CD14-positive monocyte (primary cell): ENCODE data around the gene TRIM27. TPM values are rescaled to one million over a fixed set of nuclear protein-coding genes. Genes with fewer than 3 reads are reported as not detected.
A peak's percentile ranks its signal among the peaks of the same experiment; 100 is the strongest.
"Not testable (repeated sequence)": the region's sequence is repeated elsewhere in the genome, so short reads cannot be mapped to it uniquely, and the experiment has no call there.

Source experiments
- DNase-seq, 3 donors: peaks; one replicate each; pipeline ENCODE4 v3.0.0-alpha.2; 2011 to 2022
- H2AFZ ChIP-seq: 2 replicates; pipeline ENCODE4 v1.6.0; 2012; ENCODE audit warnings: mild to moderate bottlenecking, low read depth, low read length, inconsistent platforms; ENCODE audit not compliant: insufficient read depth, poor library complexity, severe bottlenecking
- H3K27ac ChIP-seq, 2 donors: 1 replicate in 1 of 2; 2 replicates in 1 of 2; pipeline ENCODE4 v1.5.1; 2012 to 2013; ENCODE audit warnings: low read length in 2 of 2, control low read depth in 1 of 2, inconsistent platforms in 1 of 2, low read depth in 1 of 2, mild to moderate bottlenecking in 1 of 2
- H3K27me3 ChIP-seq, 2 donors: one replicate each; pipeline versions ENCODE4 v1.6.0 to v1.6.1; 2011 to 2013; ENCODE audit warnings: low read length in 2 of 2; ENCODE audit not compliant: control insufficient read depth in 2 of 2, insufficient read depth in 2 of 2
- H3K36me3 ChIP-seq, 2 donors: replicated peaks in 1 of 2; 1 replicate in 1 of 2; 2 replicates in 1 of 2; pipeline versions ENCODE4 v1.5.1 to v1.6.1; 2012 to 2013; ENCODE audit warnings: low read length in 2 of 2, control low read depth in 1 of 2, inconsistent platforms in 1 of 2, mild to moderate bottlenecking in 1 of 2; ENCODE audit not compliant: insufficient read depth in 2 of 2, control insufficient read depth in 1 of 2
- H3K4me1 ChIP-seq, 2 donors: 1 replicate in 1 of 2; 2 replicates in 1 of 2; pipeline versions ENCODE4 v1.5.1 to v1.6.1; 2012 to 2013; ENCODE audit warnings: low read length in 2 of 2, control low read depth in 1 of 2, inconsistent platforms in 1 of 2, mild to moderate bottlenecking in 1 of 2, moderate library complexity in 1 of 2; ENCODE audit not compliant: insufficient read depth in 2 of 2, control insufficient read depth in 1 of 2
- H3K4me2 ChIP-seq: replicated peaks from 2 replicates; pipeline ENCODE3; 2012; ENCODE audit warnings: low read length, moderate library complexity, mild to moderate bottlenecking; ENCODE audit not compliant: poor library complexity, severe bottlenecking; ENCODE audit errors: extremely low read depth
- H3K4me3 ChIP-seq, 3 experiments: fragments of 200-600 bp in 1 of 3; sonication (generic) in 1 of 3; replicated peaks in 1 of 3; 1 replicate in 2 of 3; 2 replicates in 1 of 3; pipeline ENCODE4 v1.5.1; 2011 to 2013; ENCODE audit warnings: low read length in 3 of 3, mild to moderate bottlenecking in 3 of 3, control low read depth in 2 of 3, low read depth in 2 of 3, inconsistent platforms in 1 of 3, moderate library complexity in 1 of 3
- H3K79me2 ChIP-seq: 2 replicates; pipeline ENCODE4 v1.6.0; 2012; ENCODE audit warnings: mild to moderate bottlenecking, control low read depth, inconsistent platforms, low read length, moderate library complexity; ENCODE audit not compliant: insufficient read depth
- H3K9ac ChIP-seq: 2 replicates; pipeline ENCODE4 v1.6.0; 2017; ENCODE audit warnings: low read length, mild to moderate bottlenecking; ENCODE audit not compliant: insufficient read depth, poor library complexity, severe bottlenecking
- H3K9me3 ChIP-seq, 2 donors: replicated peaks in 1 of 2; 1 replicate in 1 of 2; 2 replicates in 1 of 2; pipeline versions ENCODE4 v1.5.1 to v1.6.1; 2012 to 2013; ENCODE audit warnings: low read length in 2 of 2, control low read depth in 1 of 2; ENCODE audit not compliant: control insufficient read depth in 1 of 2, insufficient read depth in 1 of 2
- H4K20me1 ChIP-seq: 2 replicates; pipeline ENCODE4 v1.6.0; 2012; ENCODE audit warnings: mild to moderate bottlenecking, low read length, control low read depth, moderate library complexity; ENCODE audit not compliant: insufficient read depth
- H3K27ac Mint-ChIP-seq, 7 donors: one replicate each; pipeline ENCODE4 v1.8.0; 2020; ENCODE audit warnings: mild to moderate bottlenecking in 7 of 7, mixed read lengths in 7 of 7, moderate library complexity in 6 of 7, inconsistent platforms in 2 of 7
- H3K27me3 Mint-ChIP-seq, 3 donors: one replicate each; pipeline ENCODE4 v1.8.0; 2021 to 2022; ENCODE audit warnings: low read depth in 3 of 3, mild to moderate bottlenecking in 3 of 3, mixed read lengths in 3 of 3, moderate library complexity in 3 of 3, inconsistent platforms in 1 of 3
- H3K36me3 Mint-ChIP-seq, 2 donors: one replicate each; pipeline ENCODE4 v1.8.0; 2020; ENCODE audit warnings: mixed read lengths in 2 of 2, inconsistent platforms in 1 of 2, mild to moderate bottlenecking in 1 of 2
- H3K4me1 Mint-ChIP-seq: one replicate; pipeline ENCODE4 v1.8.0; 2020; ENCODE audit warnings: mild to moderate bottlenecking, mixed read lengths
- H3K4me3 Mint-ChIP-seq, 2 donors: one replicate each; pipeline ENCODE4 v1.8.0; 2020; ENCODE audit warnings: mild to moderate bottlenecking in 2 of 2, mixed read lengths in 2 of 2, moderate library complexity in 1 of 2
- H3K9me3 Mint-ChIP-seq, 7 donors: one replicate each; pipeline ENCODE4 v1.8.0; 2020 to 2022; ENCODE audit warnings: mixed read lengths in 7 of 7, mild to moderate bottlenecking in 6 of 7, moderate library complexity in 6 of 7, inconsistent platforms in 2 of 7
- WGBS: methylation state at CpG from one replicate; pipeline ENCODE4 v1.1.5; 2013; ENCODE audit warnings: missing lambda C conversion rate; ENCODE audit not compliant: insufficient coverage; 5-methylcytosine and 5-hydroxymethylcytosine counted together
- intact Hi-C, 2 donors: fragments of 100-400 bp; cut with micrococcal nuclease; formaldehyde crosslinking; loops; one replicate each; pipeline versions ENCODE4 v1.15.0 to v1.15.1; 2023
- polyA plus RNA-seq, 3 donors: library from polyadenylated mRNA; depleted of rRNA in 1 of 3; unstranded in 2 of 3; stranded (reverse) in 1 of 3; fragments of 300-500 nt in 2 of 3; fragments of >200 nt in 1 of 3; fragmentation: Illumina TruSeq in 2 of 3; gene quantifications; 1 replicate in 2 of 3; 2 replicates in 1 of 3; pipeline ENCODE4 v1.2.3, GENCODE V29; 2012 to 2021
- TF ChIP-seq, protein P1 (sequence below): fragments of 200-600 bp; IDR thresholded peaks from one replicate; pipeline ENCODE4 v1.8.0; 2022; ENCODE audit warnings: antibody characterized with exemption, mild to moderate bottlenecking

TRIM27 gene
- polyA plus RNA-seq, 3 donors: 39.2 to 44.0 (median 42.2) TPM

DNA sequence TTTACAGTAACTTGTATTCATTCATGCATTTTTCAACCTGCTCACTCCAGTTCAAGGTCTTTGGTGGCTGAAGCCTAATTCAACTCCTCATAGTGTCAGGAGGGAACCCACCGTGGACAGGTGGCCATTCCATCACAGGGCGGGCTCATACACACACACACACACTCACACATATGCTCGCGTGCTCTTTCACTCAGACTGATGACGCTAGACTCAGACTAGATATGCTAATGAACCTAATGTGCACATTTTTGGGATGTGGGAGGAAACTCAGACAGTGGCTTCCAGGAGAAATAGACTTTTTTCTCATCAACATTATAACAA is 56.7 kb downstream of the TRIM27 start:
- peaks cover 12 to 21% (median 14%) of the 10 kb centered on the region in 3 donors for H3K27me3 Mint-ChIP-seq
- Histone ChIP-seq H3K4me2 (peak overlapping the region; percentile 86), H3K9ac (peak overlapping the region; percentile 71), H3K9me3 (peaks cover 3 to 14% of the 10 kb centered on the region in 2 donors), H3K27me3 (peaks cover 0 to 14% of the 10 kb centered on the region in 2 donors), H3K36me3 (no peaks in the 10 kb centered on the region), H2AFZ (peak overlapping the region; percentile 99), H3K79me2 (no peaks in the 10 kb centered on the region), H3K27ac (peak overlapping the region; percentile 9 to 72), H4K20me1 (no peaks in the 10 kb centered on the region), H3K4me3 (peak overlapping the region; percentile 45 to 81 (median 54)), H3K4me1 (peaks cover 21 to 27% of the 10 kb centered on the region in 2 donors)
- no CpG with 5 or more reads among the region's 5 CpGs for WGBS
- H3K36me3 Mint-ChIP-seq: peaks cover 0 to 2% of the 10 kb centered on the region in 2 donors
- TF ChIP-seq, protein P1, sequence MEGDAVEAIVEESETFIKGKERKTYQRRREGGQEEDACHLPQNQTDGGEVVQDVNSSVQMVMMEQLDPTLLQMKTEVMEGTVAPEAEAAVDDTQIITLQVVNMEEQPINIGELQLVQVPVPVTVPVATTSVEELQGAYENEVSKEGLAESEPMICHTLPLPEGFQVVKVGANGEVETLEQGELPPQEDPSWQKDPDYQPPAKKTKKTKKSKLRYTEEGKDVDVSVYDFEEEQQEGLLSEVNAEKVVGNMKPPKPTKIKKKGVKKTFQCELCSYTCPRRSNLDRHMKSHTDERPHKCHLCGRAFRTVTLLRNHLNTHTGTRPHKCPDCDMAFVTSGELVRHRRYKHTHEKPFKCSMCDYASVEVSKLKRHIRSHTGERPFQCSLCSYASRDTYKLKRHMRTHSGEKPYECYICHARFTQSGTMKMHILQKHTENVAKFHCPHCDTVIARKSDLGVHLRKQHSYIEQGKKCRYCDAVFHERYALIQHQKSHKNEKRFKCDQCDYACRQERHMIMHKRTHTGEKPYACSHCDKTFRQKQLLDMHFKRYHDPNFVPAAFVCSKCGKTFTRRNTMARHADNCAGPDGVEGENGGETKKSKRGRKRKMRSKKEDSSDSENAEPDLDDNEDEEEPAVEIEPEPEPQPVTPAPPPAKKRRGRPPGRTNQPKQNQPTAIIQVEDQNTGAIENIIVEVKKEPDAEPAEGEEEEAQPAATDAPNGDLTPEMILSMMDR: no peak
- intact Hi-C loops: loop anchor here in 1 of 2 donors (10.0 kb wide), 1 partner anchor 118 kb away; no protein-coding TSS in a partner anchor
- DNase-seq: peak in 2 of 3 donors; percentile 19 to 27
- peaks cover 32% of the 10 kb centered on the region for H3K4me1 Mint-ChIP-seq
- peak overlapping the region in 5 of 7 donors; percentile 13 to 78 (median 63) for H3K27ac Mint-ChIP-seq
- H3K9me3 Mint-ChIP-seq: peaks cover 9 to 28% (median 18%) of the 10 kb centered on the region in 7 donors
- peak overlapping the region; percentile 83 to 84 for H3K4me3 Mint-ChIP-seq

DNA sequence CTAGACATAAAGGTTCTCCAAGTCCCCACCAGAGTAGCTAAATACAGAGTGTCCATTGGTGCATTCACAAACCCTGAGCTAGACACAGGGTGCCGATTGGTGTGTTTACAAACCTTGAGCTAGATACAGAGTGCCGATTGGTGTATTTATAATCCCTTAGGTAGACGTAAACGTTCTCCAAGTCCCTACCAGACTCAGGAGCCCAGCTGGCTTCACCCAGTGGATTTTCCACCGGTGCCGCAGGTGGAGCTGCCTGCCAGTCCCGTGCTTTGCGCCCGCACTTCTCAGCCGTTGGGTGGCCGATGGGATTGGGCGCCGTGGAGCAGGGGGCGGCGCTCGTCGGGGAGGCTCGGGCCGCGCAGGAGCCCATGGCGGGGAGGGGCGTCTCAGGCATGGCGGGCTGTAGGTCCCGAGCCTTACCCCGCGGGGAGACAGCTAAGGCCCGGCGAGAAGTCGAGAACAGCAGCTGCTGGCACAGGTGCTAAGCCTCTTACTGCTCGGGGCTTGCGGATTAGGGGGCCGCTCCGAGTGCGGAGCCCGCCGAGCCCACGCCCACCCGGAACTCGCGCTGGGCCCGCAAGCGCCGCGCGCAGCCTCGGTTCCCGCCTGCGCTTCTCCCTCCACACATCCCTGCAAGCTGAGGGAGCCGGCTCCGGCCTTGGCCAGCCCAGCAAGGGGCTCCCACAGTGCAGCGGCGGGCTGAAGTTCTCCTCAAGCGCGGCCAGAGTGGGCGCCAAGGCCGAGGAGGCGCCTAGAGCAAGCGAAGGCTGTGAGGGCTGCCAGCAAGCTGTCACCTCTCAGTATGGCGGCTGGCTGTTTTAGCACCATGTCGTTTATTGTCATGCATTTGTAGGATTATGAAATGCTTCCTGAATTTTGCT is 57.3 kb downstream of the TRIM27 start:
- intact Hi-C loops: loop anchor here in 1 of 2 donors (10.0 kb wide), 1 partner anchor 118 kb away; no protein-coding TSS in a partner anchor
- Histone ChIP-seq H3K4me3 (peak overlapping the region; percentile 45 to 81 (median 54)), H3K9ac (peak overlapping the region; percentile 71), H2AFZ (peak overlapping the region; percentile 99), H3K4me1 (peaks cover 21 to 27% of the 10 kb centered on the region in 2 donors), H3K4me2 (peak overlapping the region; percentile 86), H3K9me3 (peaks cover 6 to 18% of the 10 kb centered on the region in 2 donors), H3K27ac (peak overlapping the region; percentile 9 to 72), H3K27me3 (peaks cover 0 to 18% of the 10 kb centered on the region in 2 donors)
- peak; percentile 25 to 46 (median 36) for DNase-seq
- H3K9me3 Mint-ChIP-seq: peaks cover 9 to 28% (median 19%) of the 10 kb centered on the region in 7 donors
- under 1% methylated on average over 55 of the region's 60 CpGs for WGBS
- H4K20me1 ChIP-seq, H3K36me3 ChIP-seq, H3K36me3 Mint-ChIP-seq, H3K79me2 ChIP-seq: not testable (repeated sequence)
- peak overlapping the region; percentile 83 to 84 for H3K4me3 Mint-ChIP-seq
- peak overlapping the region in 5 of 7 donors; percentile 13 to 75 (median 61) for H3K27ac Mint-ChIP-seq
- peaks cover 32% of the 10 kb centered on the region for H3K4me1 Mint-ChIP-seq
- peaks cover 11 to 26% (median 18%) of the 10 kb centered on the region in 3 donors for H3K27me3 Mint-ChIP-seq
